Effector memory CD4-positive, alpha-beta T cell (primary cell): Measurements from ENCODE around the gene CPEB3.

Source experiments
- DNase-seq, 3 donors: peaks; one replicate each; pipeline ENCODE4 v3.0.0-alpha.2; 2020
- H3K27ac ChIP-seq: 2 replicates; pipeline ENCODE4 v1.7.0; 2013; ENCODE audit warnings: mild to moderate bottlenecking, low read length, moderate library complexity; ENCODE audit not compliant: insufficient read depth, poor library complexity, severe bottlenecking
- H3K27me3 ChIP-seq: replicated peaks from 2 replicates; pipeline ENCODE4 v1.7.0; 2013; ENCODE audit warnings: mild to moderate bottlenecking, low read length; ENCODE audit not compliant: insufficient read depth, control insufficient read depth, poor library complexity, severe bottlenecking
- H3K36me3 ChIP-seq: 2 replicates; pipeline ENCODE4 v1.7.0; 2013; ENCODE audit warnings: mild to moderate bottlenecking, low read length, moderate library complexity; ENCODE audit not compliant: control insufficient read depth, insufficient read depth
- H3K4me1 ChIP-seq: 2 replicates; pipeline ENCODE4 v1.7.0; 2013; ENCODE audit warnings: low read length, mild to moderate bottlenecking; ENCODE audit not compliant: control insufficient read depth, insufficient read depth, poor library complexity, severe bottlenecking
- H3K4me3 ChIP-seq: 2 replicates; pipeline ENCODE4 v1.7.0; 2013; ENCODE audit warnings: low read length, low read depth, mild to moderate bottlenecking; ENCODE audit not compliant: insufficient read depth, poor library complexity, severe bottlenecking
- H3K9me3 ChIP-seq: 2 replicates; pipeline ENCODE4 v1.7.0; 2013; ENCODE audit warnings: mild to moderate bottlenecking, low read length, moderate library complexity; ENCODE audit not compliant: control insufficient read depth

The CPEB3 gene

DNA sequence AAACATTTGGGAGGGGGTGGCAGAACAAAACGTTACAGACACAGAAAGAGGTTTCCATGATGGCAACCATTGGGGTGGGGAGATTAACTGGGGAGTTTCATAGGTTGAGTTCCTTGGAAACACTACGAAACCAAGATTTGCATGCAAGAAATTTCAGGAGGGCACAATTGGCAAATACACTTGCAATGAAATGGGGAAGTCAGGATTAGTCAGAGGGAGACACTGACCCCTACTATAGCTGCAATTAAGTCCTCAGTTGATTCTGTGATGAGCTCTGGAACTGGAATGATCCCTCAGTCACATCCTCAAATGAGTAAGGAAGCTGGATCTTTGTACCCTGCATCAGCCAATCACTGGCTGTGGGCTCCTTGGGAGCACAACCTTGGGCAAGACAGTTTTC, 22.1 kb downstream of the CPEB3 start:
- Histone ChIP-seq H3K27ac (no peak overlapping the region), H3K36me3 (no peaks in the 10 kb centered on the region), H3K27me3 (no peaks in the 10 kb centered on the region), H3K4me1 (no peaks in the 10 kb centered on the region), H3K9me3 (no peaks in the 10 kb centered on the region), H3K4me3 (no peak overlapping the region)
- no peak for DNase-seq

DNA sequence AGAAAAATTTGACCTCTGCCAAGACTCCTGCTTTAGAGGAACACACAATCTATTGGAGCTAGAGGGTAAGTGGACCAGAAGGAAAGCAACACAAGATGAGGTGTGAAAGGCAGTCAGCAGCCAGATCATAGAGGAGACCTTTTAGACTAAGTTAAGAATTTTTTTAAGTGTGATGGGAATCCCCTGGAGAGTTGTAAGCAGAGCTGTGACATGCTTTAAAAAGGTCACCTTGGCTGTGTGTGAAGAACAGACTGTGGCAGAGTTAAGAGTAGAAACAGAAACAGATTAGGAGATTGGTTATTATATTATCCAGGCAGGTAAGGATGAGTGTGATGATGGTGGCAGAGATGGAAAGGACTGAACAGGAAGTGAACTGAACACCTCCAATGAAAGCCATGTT, 23.5 kb downstream of the CPEB3 start:
- no peak for DNase-seq
- Histone ChIP-seq H3K27ac (no peak overlapping the region), H3K27me3 (no peaks in the 10 kb centered on the region), H3K4me3 (no peak overlapping the region), H3K9me3 (no peaks in the 10 kb centered on the region), H3K4me1 (no peaks in the 10 kb centered on the region), H3K36me3 (no peaks in the 10 kb centered on the region)

DNA sequence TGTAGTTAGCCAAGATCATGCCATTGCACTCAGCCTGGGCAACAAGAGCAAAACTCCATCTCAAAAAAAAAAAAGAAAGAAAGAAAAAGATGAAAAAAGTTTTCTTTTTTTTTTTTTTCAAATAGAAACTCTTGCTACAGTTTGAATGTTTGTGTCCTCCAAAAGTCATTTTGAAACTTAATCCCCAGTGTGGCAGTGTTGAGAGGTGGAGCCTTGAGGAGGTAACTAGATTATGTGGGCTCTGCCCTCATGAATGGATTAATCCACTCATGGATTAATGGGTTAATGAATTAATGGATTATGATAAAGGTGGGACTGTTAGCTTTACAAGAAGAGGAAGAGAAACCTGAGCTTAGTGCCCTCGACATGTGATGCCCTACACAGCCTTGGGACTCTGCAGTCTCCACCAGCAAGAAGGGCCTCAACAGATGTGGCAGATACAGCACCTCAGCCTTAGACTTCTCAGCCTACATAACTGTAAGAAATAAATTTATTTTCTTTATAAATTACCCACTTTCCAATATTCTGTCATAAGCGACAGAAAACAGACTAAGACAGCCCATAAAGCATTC, 25.1 kb downstream of the CPEB3 start:
- H3K4me1 ChIP-seq, result no peaks in the 10 kb centered on the region
- no peak for DNase-seq

DNA sequence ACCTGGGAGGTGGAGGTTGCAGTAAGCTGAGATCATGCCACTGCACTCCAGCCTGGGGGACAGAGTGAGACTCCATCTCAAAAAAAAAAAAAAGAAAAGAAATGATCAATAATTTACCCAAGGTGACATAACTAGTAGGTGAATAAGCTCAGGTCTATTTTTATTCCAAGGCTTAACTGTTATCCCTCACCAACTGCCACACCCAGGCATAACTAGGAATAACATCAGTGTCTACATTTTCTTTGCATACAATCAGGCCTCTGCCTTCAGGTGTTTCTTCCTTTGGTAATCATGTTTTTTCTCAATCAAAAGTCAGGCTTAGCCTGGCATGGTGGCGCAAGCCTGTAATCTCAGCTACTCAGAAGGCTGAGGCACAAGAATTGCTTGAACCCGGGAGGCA, 26.6 kb downstream of the CPEB3 start:
- no peaks in the 10 kb centered on the region for H3K27me3 ChIP-seq
- DNase-seq, result no peak
- H3K27ac ChIP-seq, result no peak overlapping the region
- no peaks in the 10 kb centered on the region for H3K9me3 ChIP-seq
- H3K36me3 ChIP-seq, result no peaks in the 10 kb centered on the region
- no peak overlapping the region for H3K4me3 ChIP-seq
- H3K4me1 ChIP-seq, result no peaks in the 10 kb centered on the region

More for the DNA sequence above, 25.1 kb downstream of the CPEB3 start:
- Histone ChIP-seq H3K27me3 (no peaks in the 10 kb centered on the region), H3K36me3 (no peaks in the 10 kb centered on the region), H3K9me3 (no peaks in the 10 kb centered on the region), H3K27ac (no peak overlapping the region), H3K4me3 (no peak overlapping the region)

DNA sequence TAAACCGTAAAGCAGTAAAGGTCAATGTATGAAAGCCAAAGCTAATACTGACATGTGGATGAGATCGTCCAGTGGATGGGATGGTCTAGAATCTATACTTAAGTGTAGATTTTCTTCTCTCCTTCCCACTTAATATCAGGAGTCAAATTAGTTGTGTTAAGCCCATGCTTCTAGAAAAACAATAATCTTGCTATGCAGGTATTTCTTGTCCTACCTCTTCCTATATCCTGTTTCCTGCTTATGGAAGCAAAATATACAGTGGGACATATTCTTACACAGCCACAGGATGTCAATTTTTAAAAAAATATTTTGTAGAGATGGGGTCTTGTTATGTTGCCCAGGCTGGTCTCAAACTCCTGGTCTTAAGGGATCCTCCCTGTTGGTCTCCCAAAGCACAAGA, 27.5 kb downstream of the CPEB3 start:
- Histone ChIP-seq H3K4me3 (no peak overlapping the region), H3K9me3 (no peaks in the 10 kb centered on the region), H3K27me3 (no peaks in the 10 kb centered on the region), H3K27ac (no peak overlapping the region), H3K4me1 (no peaks in the 10 kb centered on the region), H3K36me3 (no peaks in the 10 kb centered on the region)
- no peak for DNase-seq

DNA sequence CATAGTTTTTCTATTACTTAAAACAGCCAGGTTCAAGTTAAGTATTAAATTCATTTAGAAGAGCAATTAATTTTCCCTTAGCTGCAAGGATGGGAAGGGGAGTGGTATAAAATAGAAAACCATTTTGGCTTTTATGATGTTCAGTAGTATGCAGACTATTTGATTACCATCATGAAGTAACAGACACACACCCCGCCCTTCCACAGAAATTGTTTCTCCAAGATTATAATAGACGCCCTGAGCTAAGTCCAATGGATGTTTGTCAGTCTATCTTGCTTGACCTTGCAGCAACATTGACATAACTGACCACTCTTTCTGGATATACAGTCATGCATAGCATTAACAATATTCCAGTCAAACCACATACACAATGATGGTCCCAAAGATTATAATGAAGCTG, 42.3 kb downstream of the CPEB3 start:
- H3K4me1 ChIP-seq, result no peaks in the 10 kb centered on the region
- H3K36me3 ChIP-seq, result no peaks in the 10 kb centered on the region
- no peaks in the 10 kb centered on the region for H3K9me3 ChIP-seq
- no peaks in the 10 kb centered on the region for H3K27me3 ChIP-seq
- no peak overlapping the region for H3K4me3 ChIP-seq
- DNase-seq, result no peak
- H3K27ac ChIP-seq, result no peak overlapping the region

DNA sequence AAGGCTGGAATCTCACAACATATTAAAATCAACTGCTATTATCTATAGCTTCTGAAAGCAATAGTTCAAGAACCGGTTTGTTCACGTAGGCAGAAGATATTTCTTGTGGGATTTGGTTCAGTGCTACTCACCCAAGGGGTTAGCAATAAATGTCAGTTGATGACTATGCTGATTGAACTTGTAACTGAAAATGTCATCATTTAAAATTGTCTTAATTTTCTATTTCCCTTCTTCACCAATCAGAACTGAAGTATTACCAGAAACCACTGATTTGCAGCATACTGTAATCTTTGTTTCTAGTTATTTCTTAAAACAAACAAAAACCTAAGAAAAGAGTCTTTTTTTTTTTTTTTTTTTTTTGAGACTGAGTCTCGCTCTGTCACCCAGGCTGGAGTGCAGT, 46.1 kb downstream of the CPEB3 start:
- DNase-seq, result no peak
- no peaks in the 10 kb centered on the region for H3K27me3 ChIP-seq
- H3K27ac ChIP-seq, result no peak overlapping the region
- no peak overlapping the region for H3K4me3 ChIP-seq
- no peaks in the 10 kb centered on the region for H3K36me3 ChIP-seq
- no peaks in the 10 kb centered on the region for H3K4me1 ChIP-seq
- no peaks in the 10 kb centered on the region for H3K9me3 ChIP-seq

DNA sequence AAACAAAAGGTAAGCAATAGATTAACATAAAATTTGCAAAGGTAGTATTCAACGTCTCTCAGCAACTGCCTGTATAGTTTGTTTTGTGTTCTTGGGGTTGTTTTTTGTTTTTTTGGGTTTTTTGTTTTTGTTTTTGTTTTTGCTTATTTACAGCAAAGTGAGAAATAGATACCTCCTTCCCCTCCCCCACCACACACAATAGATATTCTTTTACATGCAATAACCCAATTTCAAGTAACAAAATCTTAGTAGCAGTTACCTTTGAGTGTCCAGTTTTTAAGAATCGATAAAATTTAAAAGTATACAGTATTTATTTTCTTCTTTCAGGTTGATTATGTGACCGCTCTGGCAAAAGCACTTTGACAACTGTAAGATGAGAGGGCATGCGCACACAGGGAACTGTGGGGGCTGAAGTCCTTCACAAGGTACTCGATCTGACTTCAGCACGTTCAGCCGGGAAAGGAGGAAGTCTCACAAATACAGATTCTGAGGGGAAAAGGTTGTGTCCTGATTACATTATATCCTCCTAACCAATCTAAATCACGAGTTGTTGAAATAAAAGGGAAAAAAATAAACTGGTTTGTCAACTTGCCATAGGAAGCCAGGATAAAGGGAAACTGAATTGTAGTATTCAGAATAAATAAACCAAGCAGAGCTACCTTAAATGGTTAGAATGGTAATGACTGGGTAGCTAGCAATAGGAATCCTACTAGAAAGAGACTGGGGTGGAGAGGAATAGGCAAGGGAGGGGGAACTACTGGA, 47.8 kb downstream of the CPEB3 start:
- no peaks in the 10 kb centered on the region for H3K36me3 ChIP-seq
- H3K27ac ChIP-seq, result no peak overlapping the region
- H3K9me3 ChIP-seq, result no peaks in the 10 kb centered on the region
- no peak for DNase-seq
- peak overlapping the region; percentile 23 for H3K4me3 ChIP-seq
- H3K27me3 ChIP-seq, result no peaks in the 10 kb centered on the region
- peaks cover 8% of the 10 kb centered on the region for H3K4me1 ChIP-seq

DNA sequence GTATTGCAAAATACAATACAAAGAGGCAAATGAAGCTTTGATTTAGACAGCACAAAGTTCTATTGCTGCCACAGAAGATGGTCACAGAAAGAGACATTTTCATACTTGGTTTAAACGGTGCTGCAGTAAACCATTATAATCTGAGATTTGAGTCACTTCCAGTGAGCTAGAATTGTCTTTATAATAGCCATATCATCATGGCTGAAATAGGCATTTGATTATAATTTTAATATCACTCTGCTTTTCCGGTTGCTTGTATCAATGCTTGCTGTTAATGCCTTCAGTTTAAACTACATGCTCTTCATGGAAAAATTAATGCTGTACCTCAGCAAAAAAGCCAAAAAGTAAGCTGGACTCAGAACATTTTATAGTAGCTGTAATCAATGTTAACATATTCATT, 48.5 kb downstream of the CPEB3 start:
- no peaks in the 10 kb centered on the region for H3K9me3 ChIP-seq
- DNase-seq, result no peak
- peaks cover 8% of the 10 kb centered on the region for H3K4me1 ChIP-seq
- H3K27ac ChIP-seq, result no peak overlapping the region
- no peaks in the 10 kb centered on the region for H3K36me3 ChIP-seq
- H3K4me3 ChIP-seq, result no peak overlapping the region
- H3K27me3 ChIP-seq, result no peaks in the 10 kb centered on the region

DNA sequence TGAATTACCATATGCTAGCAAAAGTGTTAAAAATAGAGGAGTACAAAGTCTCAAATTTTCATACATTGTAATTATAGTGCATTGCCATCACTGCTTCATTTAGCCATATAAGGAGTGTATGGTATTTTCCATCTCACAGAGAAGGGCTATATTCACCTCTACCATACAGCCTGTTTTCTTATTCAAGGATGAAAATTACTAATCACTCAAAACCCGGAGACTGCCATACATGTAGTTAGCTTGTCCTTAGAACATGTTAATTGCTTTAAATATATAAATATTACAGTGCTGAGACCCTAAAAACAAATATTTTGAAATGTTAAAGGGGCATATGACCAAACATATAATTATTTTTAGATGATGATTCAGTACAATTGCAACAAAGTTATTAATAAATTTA, 49.4 kb downstream of the CPEB3 start:
- Histone ChIP-seq H3K36me3 (no peaks in the 10 kb centered on the region), H3K4me3 (no peak overlapping the region), H3K27me3 (no peaks in the 10 kb centered on the region), H3K4me1 (peaks cover 8% of the 10 kb centered on the region), H3K27ac (no peak overlapping the region), H3K9me3 (no peaks in the 10 kb centered on the region)
- DNase-seq, result no peak
